HepG2 (cell line): Measurements from ENCODE around the gene GATC. TPM values are rescaled to one million over a fixed set of nuclear protein-coding genes. Genes with fewer than 3 reads are reported as not detected.
A peak's percentile ranks its signal among the peaks of the same experiment; 100 is the strongest.

Experiments
- FOXM1 ChIP-seq: sonication (generic); formaldehyde crosslinking; IDR thresholded peaks from 2 replicates; pipeline ENCODE4 v1.5.0; 2020; ENCODE audit warnings: missing genetic modification reagents
- HINFP ChIP-seq: sonication (generic); formaldehyde crosslinking; IDR thresholded peaks from 2 replicates; pipeline ENCODE4 v1.4.0; 2020; ENCODE audit warnings: low read depth, mild to moderate bottlenecking, missing genetic modification reagents
- LBX2 ChIP-seq: sonication (generic); formaldehyde crosslinking; IDR thresholded peaks from 2 replicates; pipeline ENCODE4 v1.5.0; 2020; ENCODE audit warnings: missing genetic modification reagents, mild to moderate bottlenecking, borderline replicate concordance
- MAFF ChIP-seq: IDR thresholded peaks from 2 replicates; pipeline ENCODE4 v1.6.1; 2011; ENCODE audit warnings: low read depth, low read length, improper control_type of control experiment
- SRSF4 ChIP-seq: fragments of 200-400 bp; formaldehyde crosslinking; IDR thresholded peaks from one replicate; pipeline ENCODE4 v1.6.1; 2018; ENCODE audit warnings: mild to moderate bottlenecking, low read depth, low read length, moderate library complexity; ENCODE audit not compliant: poor library complexity, severe bottlenecking
- TCF12 ChIP-seq, 2 experiments: fragments of 450-650 bp in 1 of 2; sonication (generic) in 1 of 2; formaldehyde crosslinking in 1 of 2; IDR thresholded peaks; 2 replicates each; pipeline versions ENCODE4 v1.6.1 to v1.8.0; 2017 to 2022; ENCODE audit warnings: antibody characterized with exemption in 1 of 2, mild to moderate bottlenecking in 1 of 2, missing genetic modification reagents in 1 of 2, moderate library complexity in 1 of 2
- TCF7 ChIP-seq: sonication (generic); IDR thresholded peaks from 2 replicates; pipeline ENCODE4 v1.6.1; 2016; ENCODE audit warnings: antibody characterized with exemption, low read depth
- ZNF18 ChIP-seq: sonication (generic); formaldehyde crosslinking; IDR thresholded peaks from 2 replicates; pipeline ENCODE4 v1.8.0; 2022; ENCODE audit warnings: mild to moderate bottlenecking, missing genetic modification reagents; ENCODE audit not compliant: insufficient replicate concordance
- ZNF510 ChIP-seq: sonication (generic); formaldehyde crosslinking; IDR thresholded peaks from 2 replicates; pipeline ENCODE4 v1.4.0; 2020; ENCODE audit warnings: low read depth, mild to moderate bottlenecking, missing genetic modification reagents
- ZNF563 ChIP-seq: sonication (generic); formaldehyde crosslinking; IDR thresholded peaks from 2 replicates; pipeline ENCODE4 v1.8.0; 2022; ENCODE audit warnings: mild to moderate bottlenecking, moderate library complexity, missing genetic modification reagents
- ZNF574 ChIP-seq: sonication (generic); formaldehyde crosslinking; IDR thresholded peaks from 2 replicates; pipeline ENCODE4 v1.4.0; 2020; ENCODE audit warnings: missing genetic modification reagents
- ZNF687 ChIP-seq: sonication (generic); formaldehyde crosslinking; IDR thresholded peaks from 2 replicates; pipeline ENCODE4 v1.5.1; 2020; ENCODE audit warnings: mild to moderate bottlenecking, missing genetic modification reagents, moderate library complexity
- ZNF720 ChIP-seq: sonication (generic); formaldehyde crosslinking; IDR thresholded peaks from 2 replicates; pipeline ENCODE4 v1.4.0; 2020; ENCODE audit warnings: missing genetic modification reagents
- ZUFSP ChIP-seq: sonication (generic); formaldehyde crosslinking; IDR thresholded peaks from 2 replicates; pipeline ENCODE4 v1.9.0; 2021; ENCODE audit warnings: missing genetic modification reagents, mild to moderate bottlenecking, borderline replicate concordance
- polyA plus RNA-seq, 8 experiments: library from polyadenylated mRNA; depleted of rRNA in 3 of 8; stranded (reverse) in 7 of 8; unstranded in 1 of 8; fragments of >200 nt; fragmentation: Illumina TruSeq in 4 of 8; extraction: Trizol in 4 of 8; gene quantifications; 2 replicates each; pipeline versions ENCODE4 v1.2.1 to v1.2.3, GENCODE V29; 2011 to 2016; ENCODE audit warnings: low read depth in 4 of 8, missing spikeins in 1 of 8, mixed read lengths in 1 of 8; ENCODE audit not compliant: insufficient read depth in 1 of 8
- total RNA-seq, 5 experiments: library from RNA; depleted of rRNA; stranded (reverse); fragments of >200 nt; fragmentation: Illumina TruSeq; extraction: Trizol; gene quantifications; 2 replicates each; pipeline ENCODE4 v1.2.3, GENCODE V29; 2016; ENCODE audit warnings: low read depth in 1 of 5

Gene GATC
- total and polyA plus RNA-seq, 2 of the 13 experiments (the other 11 are each of a cell fraction or from before 2014, with no cell fraction given): 17.7 to 29.7 TPM

GRCh38 chr12:120495731-120496412, 49.6 kb downstream of the GATC start, which contains the start of gene DYNLL1 (continued):
- TF ChIP-seq ZNF574 (CRISPR knock-in tag) (no peak; the same call in 1 of the 2 replicates), ZNF18 (CRISPR knock-in tag) (peak; percentile 63), FOXM1 (CRISPR knock-in tag) (no peak), ZNF563 (CRISPR knock-in tag) (peak; percentile 85; the same call in 1 of the 2 replicates), ZUFSP (CRISPR knock-in tag) (no peak), MAFF (no peak), SRSF4 (no peak), TCF7 (no peak), ZNF720 (CRISPR knock-in tag) (no peak), HINFP (no peak), ZNF687 (CRISPR knock-in tag) (peak; percentile 74), ZNF510 (CRISPR knock-in tag) (no peak), TCF12 (IDR thresholded peaks at IDR 0.05) (no peak), TCF12 (CRISPR knock-in tag; IDR thresholded peaks at IDR 0.05) (no peak), LBX2 (CRISPR knock-in tag) (peak; percentile 89)
